ENCODE data around the gene CMYA5. TPM values are rescaled to one million over a fixed set of nuclear protein-coding genes. Genes with fewer than 3 reads are reported as not detected.

CMYA5 gene
- total and polyA plus RNA-seq, 2 experiments from 2014 or later, result 1.1 to 3.5 TPM

DNA sequence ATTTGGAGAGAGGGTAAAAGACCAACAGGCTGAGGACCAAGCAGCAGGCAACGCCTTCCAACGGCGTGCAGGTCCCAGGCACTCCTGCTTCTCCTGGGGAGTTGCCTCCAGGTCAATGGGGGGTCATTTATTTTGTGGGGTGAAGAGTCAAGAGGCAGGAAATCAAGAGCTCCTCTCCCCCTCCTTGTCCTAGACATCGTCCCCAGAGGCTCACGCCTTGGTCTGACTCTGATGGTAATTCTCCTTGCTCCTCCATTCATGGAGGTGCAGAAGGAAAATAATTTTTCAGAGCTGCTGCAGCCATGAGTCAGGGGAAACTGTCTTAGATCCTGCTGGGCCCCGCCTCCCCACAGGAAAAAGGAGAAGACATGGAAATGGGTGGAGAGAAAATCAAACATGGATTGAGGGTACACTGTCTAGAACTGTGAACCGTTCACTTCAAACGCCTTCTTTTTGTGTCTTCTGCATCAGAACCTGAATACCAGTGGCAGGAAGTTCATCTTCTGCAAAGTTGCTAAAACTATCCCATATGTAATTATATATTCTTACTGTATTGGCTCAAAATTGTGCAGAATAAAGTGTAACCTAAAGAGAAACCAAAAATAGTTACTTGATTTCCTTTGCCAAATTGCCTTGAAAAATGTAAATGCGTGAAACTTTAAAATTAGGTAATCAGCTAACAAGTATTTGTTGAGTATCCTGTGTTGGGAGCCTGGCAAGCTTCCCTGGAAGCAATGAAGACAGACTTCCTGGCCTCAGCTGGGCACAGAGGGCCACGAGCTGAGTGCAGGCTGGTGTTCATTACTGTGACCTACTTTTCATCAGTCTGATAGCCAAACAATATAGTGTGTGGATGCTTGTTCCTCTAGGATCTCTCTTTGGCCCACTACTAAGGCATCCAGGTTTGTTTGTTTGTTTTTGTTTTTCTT lies 142.0 kb downstream of the CMYA5 start:
- DNase-seq (ENCODE audit: low spot score), result no peak
- H3K27me3 ChIP-seq, result no peaks in the 10 kb centered on the region
- H3K9me3 ChIP-seq (ENCODE audit: low read depth), result no peaks in the 10 kb centered on the region
- no peak overlapping the region for H3K4me2 ChIP-seq
- TF ChIP-seq EZH2phosphoT487 (IDR thresholded peaks at IDR 0.05; ENCODE audit: low read depth, severe bottlenecking, unreplicated experiment) (no peak), EZH2 (IDR thresholded peaks at IDR 0.05; ENCODE audit: borderline replicate concordance) (no peak)
- TF ChIP-seq, protein P1, sequence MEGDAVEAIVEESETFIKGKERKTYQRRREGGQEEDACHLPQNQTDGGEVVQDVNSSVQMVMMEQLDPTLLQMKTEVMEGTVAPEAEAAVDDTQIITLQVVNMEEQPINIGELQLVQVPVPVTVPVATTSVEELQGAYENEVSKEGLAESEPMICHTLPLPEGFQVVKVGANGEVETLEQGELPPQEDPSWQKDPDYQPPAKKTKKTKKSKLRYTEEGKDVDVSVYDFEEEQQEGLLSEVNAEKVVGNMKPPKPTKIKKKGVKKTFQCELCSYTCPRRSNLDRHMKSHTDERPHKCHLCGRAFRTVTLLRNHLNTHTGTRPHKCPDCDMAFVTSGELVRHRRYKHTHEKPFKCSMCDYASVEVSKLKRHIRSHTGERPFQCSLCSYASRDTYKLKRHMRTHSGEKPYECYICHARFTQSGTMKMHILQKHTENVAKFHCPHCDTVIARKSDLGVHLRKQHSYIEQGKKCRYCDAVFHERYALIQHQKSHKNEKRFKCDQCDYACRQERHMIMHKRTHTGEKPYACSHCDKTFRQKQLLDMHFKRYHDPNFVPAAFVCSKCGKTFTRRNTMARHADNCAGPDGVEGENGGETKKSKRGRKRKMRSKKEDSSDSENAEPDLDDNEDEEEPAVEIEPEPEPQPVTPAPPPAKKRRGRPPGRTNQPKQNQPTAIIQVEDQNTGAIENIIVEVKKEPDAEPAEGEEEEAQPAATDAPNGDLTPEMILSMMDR (IDR thresholded peaks at IDR 0.05; ENCODE audit: poor library complexity), result no peak
- H3K4me3 ChIP-seq, result no peak overlapping the region
- H3K27ac ChIP-seq, result no peak overlapping the region
- no peak overlapping the region for H2AFZ ChIP-seq
- H3K4me1 ChIP-seq (ENCODE audit: insufficient read depth), result no peaks in the 10 kb centered on the region
- no peaks in the 10 kb centered on the region for H3K79me2 ChIP-seq
- no peaks in the 10 kb centered on the region for H3K9me2 ChIP-seq (replicated peaks; ENCODE audit: insufficient read depth)
- no peaks in the 10 kb centered on the region for H4K20me1 ChIP-seq (ENCODE audit: insufficient read depth, poor library complexity, severe bottlenecking)
- 87% methylated on average over 10 of the region's 10 CpGs for whole genome bisulfite sequencing (ENCODE audit: low lambda C conversion rate, missing lambda C conversion rate)
- H3K36me3 ChIP-seq (replicated peaks; ENCODE audit: insufficient read depth, low read depth), result no peaks in the 10 kb centered on the region

GRCh38 chr5:79832911-79833310 lies 143.3 kb downstream of the CMYA5 start:
- H3K9me3 ChIP-seq (ENCODE audit: low read depth), result no peaks in the 10 kb centered on the region
- H3K36me3 ChIP-seq (replicated peaks; ENCODE audit: insufficient read depth, low read depth), result no peaks in the 10 kb centered on the region
- H3K4me3 ChIP-seq, result no peak overlapping the region
- H3K27me3 ChIP-seq, result no peaks in the 10 kb centered on the region
- no peak overlapping the region for H2AFZ ChIP-seq
- H3K9me2 ChIP-seq (replicated peaks; ENCODE audit: insufficient read depth), result no peaks in the 10 kb centered on the region
- 89% methylated on average over 4 of the region's 4 CpGs for WGBS (ENCODE audit: low lambda C conversion rate, missing lambda C conversion rate)
- no peak for DNase-seq (ENCODE audit: low spot score)
- no peaks in the 10 kb centered on the region for H4K20me1 ChIP-seq (ENCODE audit: insufficient read depth, poor library complexity, severe bottlenecking)
- no peak overlapping the region for H3K4me2 ChIP-seq
- H3K79me2 ChIP-seq, result no peaks in the 10 kb centered on the region
- TF ChIP-seq EZH2 (IDR thresholded peaks at IDR 0.05; ENCODE audit: borderline replicate concordance) (no peak), EZH2phosphoT487 (IDR thresholded peaks at IDR 0.05; ENCODE audit: low read depth, severe bottlenecking, unreplicated experiment) (no peak)
- TF ChIP-seq, protein P1 (IDR thresholded peaks at IDR 0.05; ENCODE audit: poor library complexity), result no peak
- H3K27ac ChIP-seq, result no peak overlapping the region
- H3K4me1 ChIP-seq (ENCODE audit: insufficient read depth), result no peaks in the 10 kb centered on the region

GRCh38 chr5:79834098-79834753 lies 144.6 kb downstream of the CMYA5 start:
- Histone ChIP-seq H2AFZ (no peak overlapping the region), H3K9me2 (replicated peaks; ENCODE audit: insufficient read depth) (no peaks in the 10 kb centered on the region), H3K27ac (no peak overlapping the region), H3K79me2 (no peaks in the 10 kb centered on the region), H4K20me1 (ENCODE audit: insufficient read depth, poor library complexity, severe bottlenecking) (no peaks in the 10 kb centered on the region), H3K36me3 (replicated peaks; ENCODE audit: insufficient read depth, low read depth) (no peaks in the 10 kb centered on the region), H3K4me2 (no peak overlapping the region), H3K27me3 (no peaks in the 10 kb centered on the region), H3K9me3 (ENCODE audit: low read depth) (no peaks in the 10 kb centered on the region), H3K4me1 (ENCODE audit: insufficient read depth) (no peaks in the 10 kb centered on the region), H3K4me3 (no peak overlapping the region)
- TF ChIP-seq, protein P1 (IDR thresholded peaks at IDR 0.05; ENCODE audit: poor library complexity), result no peak
- TF ChIP-seq EZH2 (IDR thresholded peaks at IDR 0.05; ENCODE audit: borderline replicate concordance) (no peak), EZH2phosphoT487 (IDR thresholded peaks at IDR 0.05; ENCODE audit: low read depth, severe bottlenecking, unreplicated experiment) (no peak)
- no peak for DNase-seq (ENCODE audit: low spot score)
- 96% methylated on average over 3 of the region's 3 CpGs for WGBS (ENCODE audit: low lambda C conversion rate, missing lambda C conversion rate)
